Parathyroid adenoma (tissue), 2 donors: ENCODE data around the gene GPC5.
"Not testable (repeated sequence)": the region's sequence is repeated elsewhere in the genome, so short reads cannot be mapped to it uniquely, and the experiment has no call there.

ENCODE experiments used
- H2AFZ ChIP-seq: fragments of 300-600 bp; sonication (generic); one replicate; pipeline ENCODE4 v1.7.0; 2017; ENCODE audit warnings: antibody characterized with exemption, mild to moderate bottlenecking
- H3K27ac ChIP-seq: fragments of 300-600 bp; sonication (generic); one replicate; pipeline ENCODE4 v1.7.0; 2017
- H3K27me3 ChIP-seq: fragments of 300-600 bp; sonication (generic); one replicate; pipeline ENCODE4 v1.7.0; 2017; ENCODE audit warnings: low read length; ENCODE audit not compliant: control insufficient read depth, insufficient read depth
- H3K36me3 ChIP-seq: fragments of 300-600 bp; sonication (generic); one replicate; pipeline ENCODE4 v1.7.0; 2017; ENCODE audit warnings: low read length; ENCODE audit not compliant: control insufficient read depth, insufficient read depth
- H3K4me1 ChIP-seq: fragments of 300-600 bp; sonication (generic); one replicate; pipeline ENCODE4 v1.7.0; 2017; ENCODE audit warnings: control low read depth
- H3K4me2 ChIP-seq: fragments of 300-600 bp; sonication (generic); one replicate; pipeline ENCODE4 v1.7.0; 2017; ENCODE audit warnings: low read length
- H3K4me3 ChIP-seq: fragments of 300-600 bp; sonication (generic); one replicate; pipeline ENCODE4 v1.7.0; 2017; ENCODE audit warnings: low read depth, low read length
- H3K79me2 ChIP-seq: fragments of 300-600 bp; sonication (generic); one replicate; pipeline ENCODE4 v1.7.0; 2017; ENCODE audit warnings: control low read depth
- H3K9ac ChIP-seq: fragments of 300-600 bp; sonication (generic); one replicate; pipeline ENCODE4 v1.7.0; 2017; ENCODE audit warnings: mild to moderate bottlenecking
- H3K9me3 ChIP-seq: fragments of 300-600 bp; sonication (generic); one replicate; pipeline ENCODE4 v1.7.0; 2017; ENCODE audit warnings: low read length; ENCODE audit not compliant: control insufficient read depth
- CTCF ChIP-seq: fragments of 300-600 bp; sonication (generic); IDR thresholded peaks from one replicate; pipeline ENCODE4 v1.7.0; 2017; ENCODE audit warnings: antibody characterized with exemption, mild to moderate bottlenecking
- donor health status: primary hyperparathyroidism.

GPC5 gene

GRCh38 chr13:91351980-91352379, 46.4 kb upstream of the GPC5 start:
- TF ChIP-seq CTCF, result no peak
- peaks cover 9% of the 10 kb centered on the region for H3K4me1 ChIP-seq

GRCh38 chr13:91352891-91353290, 45.5 kb upstream of the GPC5 start:
- H3K4me2 ChIP-seq, H3K36me3 ChIP-seq, H3K9ac ChIP-seq, H3K27me3 ChIP-seq, H3K79me2 ChIP-seq, H2AFZ ChIP-seq, H3K27ac ChIP-seq, H3K4me3 ChIP-seq, H3K4me1 ChIP-seq, H3K9me3 ChIP-seq: not testable (repeated sequence)

More at GRCh38 chr13:91351980-91352379, 46.4 kb upstream of the GPC5 start:
- no peak overlapping the region for H3K4me2 ChIP-seq
- H3K36me3 ChIP-seq, result no peaks in the 10 kb centered on the region
- H3K27me3 ChIP-seq, result no peaks in the 10 kb centered on the region
- no peak overlapping the region for H3K27ac ChIP-seq
- H3K9me3 ChIP-seq, result no peaks in the 10 kb centered on the region
- no peak overlapping the region for H3K9ac ChIP-seq
- H3K79me2 ChIP-seq, result no peaks in the 10 kb centered on the region
- no peak overlapping the region for H3K4me3 ChIP-seq
- H2AFZ ChIP-seq, result no peak overlapping the region

DNA sequence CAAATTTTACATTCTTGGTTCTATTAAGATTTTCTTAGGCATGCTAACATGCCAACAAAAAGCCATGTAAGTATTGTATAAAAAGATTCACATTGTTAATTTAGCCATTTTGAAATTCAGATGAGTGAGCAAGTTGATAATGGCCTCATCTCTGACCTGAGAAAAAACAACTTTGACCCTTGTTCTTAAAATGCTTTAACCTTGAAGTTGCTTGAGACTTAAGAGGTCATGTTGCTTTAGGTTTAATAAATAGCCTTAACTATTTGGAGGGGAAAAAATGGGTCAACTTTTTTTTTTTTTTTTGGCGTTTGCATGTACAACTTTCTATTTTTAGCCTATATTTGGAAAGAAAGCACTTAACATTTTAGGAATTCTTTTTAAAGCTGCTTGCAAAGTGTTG, 44.9 kb upstream of the GPC5 start:
- Histone ChIP-seq H3K9ac (no peak overlapping the region), H3K27me3 (no peaks in the 10 kb centered on the region), H3K36me3 (no peaks in the 10 kb centered on the region), H3K9me3 (no peaks in the 10 kb centered on the region), H3K27ac (no peak overlapping the region), H2AFZ (no peak overlapping the region), H3K4me2 (no peak overlapping the region), H3K79me2 (no peaks in the 10 kb centered on the region), H3K4me1 (peaks cover 9% of the 10 kb centered on the region), H3K4me3 (no peak overlapping the region)
- no peak for TF ChIP-seq CTCF

GRCh38 chr13:91355099-91355825, 43.2 kb upstream of the GPC5 start:
- no peak overlapping the region for H3K4me2 ChIP-seq
- no peak overlapping the region for H3K27ac ChIP-seq
- H3K9me3 ChIP-seq, result no peaks in the 10 kb centered on the region
- H3K4me1 ChIP-seq, result no peaks in the 10 kb centered on the region
- no peaks in the 10 kb centered on the region for H3K27me3 ChIP-seq
- no peak overlapping the region for H2AFZ ChIP-seq
- no peaks in the 10 kb centered on the region for H3K79me2 ChIP-seq
- no peaks in the 10 kb centered on the region for H3K36me3 ChIP-seq
- no peak overlapping the region for H3K9ac ChIP-seq
- no peak overlapping the region for H3K4me3 ChIP-seq
- TF ChIP-seq CTCF, result no peak

- no peak for TF ChIP-seq CTCF
- H3K9ac ChIP-seq, result no peak overlapping the region
- H2AFZ ChIP-seq, result no peak overlapping the region
- no peaks in the 10 kb centered on the region for H3K27me3 ChIP-seq
- H3K4me3 ChIP-seq, result no peak overlapping the region
- no peaks in the 10 kb centered on the region for H3K9me3 ChIP-seq
- no peaks in the 10 kb centered on the region for H3K79me2 ChIP-seq
- no peak overlapping the region for H3K4me2 ChIP-seq
- H3K36me3 ChIP-seq, result no peaks in the 10 kb centered on the region
- H3K4me1 ChIP-seq, result no peaks in the 10 kb centered on the region
- no peak overlapping the region for H3K27ac ChIP-seq
Measured at GRCh38 chr13:91355826-91356710, 42.4 kb upstream of the GPC5 start.
